Right lobe of liver (tissue), 6 donors: ENCODE results near the gene LRRC10B. TPM values are rescaled to one million over a fixed set of nuclear protein-coding genes. Genes with fewer than 3 reads are reported as not detected.

Source experiments
- ATAC-seq, 4 donors: fragments of 200-7000 bp; cut with Tn5 transposase; one replicate each; pipeline ENCODE4 v1.9.1; 2020; ENCODE audit warnings: mild to moderate bottlenecking in 4 of 4, moderate library complexity in 4 of 4
- DNase-seq, 3 donors: peaks; one replicate each; pipeline ENCODE4 v3.0.0-alpha.2; 2020
- H3K27ac ChIP-seq, 3 donors: fragments of 200-600 bp; one replicate each; pipeline ENCODE4 v1.8.0; 2022
- H3K27me3 ChIP-seq, 2 donors: fragments of 200-600 bp; one replicate each; pipeline ENCODE4 v1.8.0; 2022
- H3K36me3 ChIP-seq, 4 donors: fragments of 200-600 bp; sonication (generic) in 1 of 4; one replicate each; pipeline versions ENCODE4 v1.5.1 to v1.8.0; 2017 to 2022; ENCODE audit warnings: control low read depth in 1 of 4
- H3K4me1 ChIP-seq, 4 donors: fragments of 200-600 bp; sonication (generic) in 1 of 4; one replicate each; pipeline versions ENCODE4 v1.5.1 to v1.8.0; 2017 to 2022; ENCODE audit warnings: control low read depth in 1 of 4
- H3K4me3 ChIP-seq, 3 donors: fragments of 200-600 bp; one replicate each; pipeline ENCODE4 v1.8.0; 2022
- H3K9me3 ChIP-seq, 4 donors: fragments of 200-600 bp; sonication (generic) in 1 of 4; one replicate each; pipeline versions ENCODE4 v1.5.1 to v1.8.0; 2017 to 2022; ENCODE audit warnings: control low read depth in 1 of 4
- POLR2A ChIP-seq: fragments of 450-650 bp; IDR thresholded peaks from one replicate; pipeline ENCODE4 v1.6.1; 2017; ENCODE audit warnings: antibody characterized with exemption, mild to moderate bottlenecking
- WGBS: methylation state at CpG from one replicate; pipeline ENCODE4 v1.1.6; 2018; ENCODE audit warnings: low coverage, low lambda C conversion rate; ENCODE audit not compliant: insufficient coverage; ENCODE audit errors: missing lambda C conversion rate; 5-methylcytosine and 5-hydroxymethylcytosine counted together
- intact Hi-C, 2 donors: fragments of 100-400 bp; cut with DNase I; formaldehyde crosslinking; loops; one replicate each; pipeline versions ENCODE4 v1.11.2 to v1.14.1; 2022
- total RNA-seq, 6 experiments: library from RNA; depleted of rRNA in 2 of 6; stranded (reverse); fragments of >200 nt in 2 of 6; fragmentation: NEBNext Ultra II Directional in 3 of 6; extraction: Animal tissue kit (Norgen Biotek cat#: 25700) in 3 of 6; gene quantifications; one replicate each; pipeline versions ENCODE4 v1.1.0 to v1.2.4, GENCODE V29; 2016 to 2023
- TF ChIP-seq, protein P1 (sequence below), 4 donors: fragments of 200-600 bp in 3 of 4; fragments of 450-650 bp in 1 of 4; IDR thresholded peaks; one replicate each; pipeline versions ENCODE4 v1.5.1 to v1.8.0; 2016 to 2022; ENCODE audit warnings: antibody characterized with exemption in 4 of 4, mild to moderate bottlenecking in 2 of 4
- donor health status: DM: no; HTN: yes; CAD: no.
- donor health status: DM: no; HTN: no; CAD: no.
- donor health status: DM: no; HTN: no; CAD: no.
- donor health status: DM: no; HTN: yes; CAD: no.
- donor health status: DM: no; HTN: yes; CAD: no.

Gene LRRC10B
- total RNA-seq, 6 experiments from 2014 or later: not detected

DNA sequence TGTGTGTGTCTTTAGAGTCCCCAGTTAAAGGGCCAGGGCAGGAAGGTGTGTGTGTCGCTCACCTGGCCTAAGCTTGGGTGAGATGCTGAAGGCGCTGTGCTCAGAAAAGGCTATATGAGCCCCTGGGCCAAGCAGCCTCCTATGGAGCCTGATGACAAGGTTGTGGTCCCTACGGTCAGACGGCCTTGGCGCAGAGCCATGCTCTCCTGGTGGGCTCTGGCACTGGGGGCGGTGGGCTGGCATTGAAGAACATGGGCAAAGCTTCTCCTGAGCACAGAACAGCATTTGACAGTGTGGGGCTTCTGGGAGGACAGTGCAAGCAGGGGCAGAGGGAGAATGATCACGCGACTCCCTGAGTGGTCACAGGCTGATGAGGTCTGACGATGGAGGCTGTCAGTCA is 10.7 kb upstream of the LRRC10B start:
- no peak for TF ChIP-seq POLR2A
- TF ChIP-seq, protein P1, sequence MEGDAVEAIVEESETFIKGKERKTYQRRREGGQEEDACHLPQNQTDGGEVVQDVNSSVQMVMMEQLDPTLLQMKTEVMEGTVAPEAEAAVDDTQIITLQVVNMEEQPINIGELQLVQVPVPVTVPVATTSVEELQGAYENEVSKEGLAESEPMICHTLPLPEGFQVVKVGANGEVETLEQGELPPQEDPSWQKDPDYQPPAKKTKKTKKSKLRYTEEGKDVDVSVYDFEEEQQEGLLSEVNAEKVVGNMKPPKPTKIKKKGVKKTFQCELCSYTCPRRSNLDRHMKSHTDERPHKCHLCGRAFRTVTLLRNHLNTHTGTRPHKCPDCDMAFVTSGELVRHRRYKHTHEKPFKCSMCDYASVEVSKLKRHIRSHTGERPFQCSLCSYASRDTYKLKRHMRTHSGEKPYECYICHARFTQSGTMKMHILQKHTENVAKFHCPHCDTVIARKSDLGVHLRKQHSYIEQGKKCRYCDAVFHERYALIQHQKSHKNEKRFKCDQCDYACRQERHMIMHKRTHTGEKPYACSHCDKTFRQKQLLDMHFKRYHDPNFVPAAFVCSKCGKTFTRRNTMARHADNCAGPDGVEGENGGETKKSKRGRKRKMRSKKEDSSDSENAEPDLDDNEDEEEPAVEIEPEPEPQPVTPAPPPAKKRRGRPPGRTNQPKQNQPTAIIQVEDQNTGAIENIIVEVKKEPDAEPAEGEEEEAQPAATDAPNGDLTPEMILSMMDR (IDR thresholded peaks at IDR 0.05): no peak
- H3K4me1 ChIP-seq: no peaks in the 10 kb centered on the region
- H3K27ac ChIP-seq: no peak overlapping the region
- WGBS: 40% methylated on average over 1 of the region's 9 CpGs
- DNase-seq (no peak), ATAC-seq (no peak)
- H3K4me3 ChIP-seq: no peak overlapping the region
- no peaks in the 10 kb centered on the region for H3K36me3 ChIP-seq
- no peaks in the 10 kb centered on the region for H3K27me3 ChIP-seq
- intact Hi-C loops: no loop called here
- no peaks in the 10 kb centered on the region for H3K9me3 ChIP-seq

DNA sequence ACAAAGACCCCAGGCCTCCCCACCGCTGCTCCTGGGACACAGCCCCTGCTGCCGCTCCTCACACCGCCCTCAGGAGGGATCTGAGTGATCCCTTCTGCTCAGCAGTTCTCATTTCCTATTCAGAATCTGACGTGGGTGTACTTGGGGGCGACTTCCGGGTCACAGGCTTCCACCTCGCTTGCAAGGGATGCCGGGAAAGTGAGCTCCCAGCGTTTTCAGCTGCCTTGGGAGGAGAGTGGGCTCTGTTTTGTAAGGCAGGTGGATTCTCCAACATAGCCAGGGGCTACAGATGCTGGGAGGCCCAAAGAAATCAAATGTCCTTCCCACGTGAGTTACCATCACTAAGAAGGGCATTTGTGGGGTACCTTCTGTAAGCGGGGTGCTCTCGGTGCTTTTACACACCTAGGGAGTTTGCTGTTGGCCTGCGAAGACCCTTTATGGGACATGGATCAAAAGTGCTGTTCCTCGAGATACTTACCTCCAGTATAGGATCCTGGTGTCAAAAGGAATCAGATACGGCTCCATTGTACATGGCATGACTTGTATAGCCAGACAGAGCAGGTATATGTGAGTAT is 9.7 kb upstream of the LRRC10B start:
- Histone ChIP-seq H3K4me3 (no peak overlapping the region), H3K4me1 (no peaks in the 10 kb centered on the region), H3K36me3 (no peaks in the 10 kb centered on the region), H3K9me3 (no peaks in the 10 kb centered on the region), H3K27me3 (no peaks in the 10 kb centered on the region), H3K27ac (no peak overlapping the region)
- DNase-seq: no peak
- WGBS: 71% methylated on average over 9 of the region's 15 CpGs
- intact Hi-C loops: no loop called here
- ATAC-seq: no peak
- TF ChIP-seq, protein P1 (IDR thresholded peaks at IDR 0.05): no peak
- TF ChIP-seq POLR2A: no peak

DNA sequence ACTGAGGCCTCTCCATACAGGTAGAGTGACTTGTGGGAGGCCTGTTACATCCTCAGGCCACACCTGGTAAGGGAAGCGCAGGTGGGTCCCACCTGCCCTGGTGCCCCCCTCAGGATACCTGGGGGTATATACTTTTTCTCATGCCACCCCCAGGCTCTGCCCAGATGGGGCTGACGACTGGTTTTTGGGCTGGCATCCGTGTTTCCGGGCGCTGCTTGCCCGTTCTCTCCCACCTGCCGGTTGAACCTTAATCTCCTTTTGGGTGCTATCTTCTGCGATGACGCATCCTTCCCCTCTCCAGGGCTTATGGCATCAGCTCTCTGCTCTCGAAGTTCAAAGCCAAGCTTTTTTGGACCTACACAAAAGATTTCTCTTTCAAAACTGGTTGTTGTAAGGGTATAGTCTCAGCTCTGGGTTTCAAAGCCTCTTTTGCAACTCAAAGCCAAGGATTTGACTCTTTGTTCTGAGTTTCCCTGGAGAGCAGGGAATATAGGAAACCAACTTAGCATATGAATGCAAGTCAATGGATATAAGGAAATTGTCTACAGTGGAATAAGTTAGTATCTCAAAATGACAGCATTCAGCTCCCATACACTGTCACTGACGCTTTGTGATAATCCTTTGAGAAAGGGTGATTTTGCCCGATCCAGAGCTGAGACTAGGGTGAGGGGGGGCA is 8.6 kb upstream of the LRRC10B start:
- H3K27ac ChIP-seq: no peak overlapping the region
- ATAC-seq (no peak), DNase-seq (no peak)
- H3K4me1 ChIP-seq: no peaks in the 10 kb centered on the region
- H3K9me3 ChIP-seq: no peaks in the 10 kb centered on the region
- intact Hi-C loops: no loop called here
- H3K27me3 ChIP-seq: no peaks in the 10 kb centered on the region
- H3K36me3 ChIP-seq: no peaks in the 10 kb centered on the region
- 84% methylated on average over 12 of the region's 12 CpGs for WGBS
- H3K4me3 ChIP-seq: no peak overlapping the region
- TF ChIP-seq POLR2A: no peak
- TF ChIP-seq, protein P1 (IDR thresholded peaks at IDR 0.05): no peak

DNA sequence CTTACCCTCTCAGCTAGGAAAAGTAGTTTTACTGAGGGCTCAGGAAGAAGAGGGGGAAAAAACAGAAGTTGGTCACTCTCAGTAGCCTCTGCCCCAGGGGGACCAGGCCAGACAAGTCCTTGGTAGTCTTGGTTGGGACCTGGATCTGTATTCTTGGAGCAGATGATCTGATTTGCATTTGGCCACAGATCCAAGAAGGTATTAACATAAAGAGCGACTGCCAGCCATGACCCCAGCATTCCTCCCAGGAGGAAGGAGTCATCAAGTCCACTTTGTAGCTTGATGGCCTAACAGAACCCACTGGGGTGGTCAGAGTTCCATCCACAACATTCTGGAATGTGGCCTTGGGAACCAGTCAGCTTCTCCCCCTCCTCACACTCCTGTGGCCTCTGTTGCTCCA is 6.0 kb upstream of the LRRC10B start:
- no CpG with 5 or more reads among the region's 1 CpG for WGBS
- H3K4me3 ChIP-seq: no peak overlapping the region

More for the DNA sequence above, 6.0 kb upstream of the LRRC10B start:
- intact Hi-C loops: no loop called here
- no peak for ATAC-seq
- H3K36me3 ChIP-seq: no peaks in the 10 kb centered on the region
- H3K27me3 ChIP-seq: no peaks in the 10 kb centered on the region
- H3K27ac ChIP-seq: no peak overlapping the region
- TF ChIP-seq, protein P1 (IDR thresholded peaks at IDR 0.05): no peak
- H3K9me3 ChIP-seq: no peaks in the 10 kb centered on the region
- no peak for DNase-seq
- H3K4me1 ChIP-seq: no peaks in the 10 kb centered on the region
